Keratinocyte (primary cell): ENCODE results near the gene SLC26A8. TPM values are rescaled to one million over a fixed set of nuclear protein-coding genes. Genes with fewer than 3 reads are reported as not detected.

Source experiments
- DNase-seq: peaks from one replicate; pipeline ENCODE4 v3.0.0-alpha.2; 2011; ENCODE audit warnings: low read depth, missing footprints, low spot score
- FAIRE-seq: peaks from 2 replicates; lab custom pipeline; 2011; peaks lifted over from hg19 to GRCh38; lab: Jason Lieb, UNC
- H2AFZ ChIP-seq: 2 replicates; pipeline ENCODE4 v1.6.0; 2012; ENCODE audit warnings: low read length, control low read depth, inconsistent platforms; ENCODE audit not compliant: control insufficient read depth
- H3K27ac ChIP-seq: 2 replicates; pipeline ENCODE4 v1.5.1; 2011; ENCODE audit warnings: low read length; ENCODE audit not compliant: control insufficient read depth, insufficient read depth
- H3K27me3 ChIP-seq: 3 replicates; pipeline ENCODE4 v1.6.0; 2011; ENCODE audit warnings: low read length; ENCODE audit not compliant: control insufficient read depth, insufficient read depth; ENCODE audit errors: extremely low read depth
- H3K36me3 ChIP-seq, 2 experiments: 2 replicates in 1 of 2; 3 replicates in 1 of 2; pipeline ENCODE4 v1.5.1; 2011; ENCODE audit warnings: low read length in 2 of 2, mild to moderate bottlenecking in 1 of 2; ENCODE audit not compliant: control insufficient read depth in 2 of 2, insufficient read depth in 2 of 2; ENCODE audit errors: extremely low read depth in 1 of 2
- H3K4me1 ChIP-seq: 3 replicates; pipeline ENCODE4 v1.5.1; 2011; ENCODE audit warnings: low read length; ENCODE audit not compliant: control insufficient read depth, insufficient read depth; ENCODE audit errors: extremely low read depth
- H3K4me2 ChIP-seq: 3 replicates; pipeline ENCODE4 v1.6.0; 2011; ENCODE audit warnings: low read depth, low read length; ENCODE audit not compliant: control insufficient read depth, insufficient read depth; ENCODE audit errors: extremely low read depth
- H3K4me3 ChIP-seq, 3 experiments: fragments of 200-600 bp in 1 of 3; sonication (generic) in 1 of 3; 2 replicates in 2 of 3; 3 replicates in 1 of 3; pipeline ENCODE4 v1.5.1; 2011 to 2016; ENCODE audit warnings: low read length in 3 of 3, mild to moderate bottlenecking in 3 of 3, control low read depth in 2 of 3, inconsistent platforms in 1 of 3, low read depth in 1 of 3, mixed read lengths in 1 of 3, mixed run types in 1 of 3, moderate library complexity in 1 of 3; ENCODE audit not compliant: control insufficient read depth in 2 of 3, insufficient read depth in 2 of 3; ENCODE audit errors: extremely low read depth in 1 of 3
- H3K79me2 ChIP-seq: 2 replicates; pipeline ENCODE4 v1.6.0; 2012; ENCODE audit warnings: low read length; ENCODE audit not compliant: control insufficient read depth, insufficient read depth
- H3K9ac ChIP-seq: 3 replicates; pipeline ENCODE4 v1.6.0; 2011; ENCODE audit warnings: low read length; ENCODE audit not compliant: control insufficient read depth, insufficient read depth; ENCODE audit errors: extremely low read depth
- H3K9me1 ChIP-seq: 3 replicates; pipeline ENCODE4 v1.6.0; 2011; ENCODE audit warnings: low read length; ENCODE audit not compliant: control insufficient read depth, insufficient read depth; ENCODE audit errors: extremely low read depth
- H3K9me3 ChIP-seq: 2 replicates; pipeline ENCODE4 v1.5.1; 2012; ENCODE audit warnings: low read depth, low read length; ENCODE audit not compliant: control insufficient read depth
- H4K20me1 ChIP-seq: 3 replicates; pipeline ENCODE4 v1.6.0; 2011; ENCODE audit warnings: low read length; ENCODE audit not compliant: control insufficient read depth, insufficient read depth; ENCODE audit errors: extremely low read depth
- CTCF ChIP-seq, 3 experiments: IDR thresholded peaks in 1 of 3; conservative IDR thresholded peaks in 1 of 3; optimal IDR thresholded peaks in 1 of 3; 2 replicates in 2 of 3; 3 replicates in 1 of 3; pipeline versions ENCODE3 to v1.5.1; 2011; ENCODE audit warnings: low read length in 3 of 3, mild to moderate bottlenecking in 3 of 3, moderate library complexity in 2 of 3, control low read depth in 1 of 3, inconsistent platforms in 1 of 3; ENCODE audit not compliant: insufficient read depth in 2 of 3; ENCODE audit errors: extremely low read depth in 1 of 3
- EZH2 ChIP-seq: IDR thresholded peaks from one replicate; pipeline ENCODE4 v1.6.1; 2012; ENCODE audit warnings: inconsistent platforms, mild to moderate bottlenecking, low read length, moderate library complexity
- dilution Hi-C: fragments of 300-500 bp; cut with MboI; formaldehyde crosslinking; loops from one replicate; pipeline ENCODE4 v1.7.0; 2020; ENCODE audit warnings: low sequenced_read_pairs; ENCODE audit not compliant: extremely low pct_ligation_motif_present
- polyA plus RNA-seq, 5 experiments: library from polyadenylated mRNA; depleted of rRNA in 3 of 5; stranded (reverse) in 3 of 5; stranded (forward) in 1 of 5; unstranded in 1 of 5; fragments of >200 nt; gene quantifications; 1 replicate in 1 of 5; 2 replicates in 3 of 5; 3 replicates in 1 of 5; pipeline versions ENCODE4 v1.2.1 to v1.2.3, GENCODE V29; 2011 to 2012; ENCODE audit warnings: missing spikeins in 2 of 5, low read depth in 1 of 5, low replicate concordance in 1 of 5

Gene SLC26A8
- polyA plus RNA-seq, 1 donor (not counting 4 experiments of a cell fraction or from before 2014, with no cell fraction given), result 0.18 TPM

- no peak for TF ChIP-seq CTCF (optimal IDR thresholded peaks at IDR 0.05 in 1 of 3, IDR thresholded peaks at IDR 0.05 in 1 of 3, conservative IDR thresholded peaks at IDR 0.05 in 1 of 3; ENCODE audit: extremely low read depth in 1 of 3, insufficient read depth in 2 of 3, low read length in 3 of 3)
- TF ChIP-seq EZH2, result no peak
- no peak overlapping the region for H3K4me3 ChIP-seq
- H3K27ac ChIP-seq, result no peak overlapping the region
- no peak overlapping the region for H2AFZ ChIP-seq
- peaks cover 75% of the 10 kb centered on the region for H3K79me2 ChIP-seq
- H3K4me1 ChIP-seq, result peaks cover 13% of the 10 kb centered on the region
- H3K27me3 ChIP-seq, result no peaks in the 10 kb centered on the region
- H3K36me3 ChIP-seq, result peaks cover 1 to 3% of the 10 kb centered on the region in 2 experiments
- no peaks in the 10 kb centered on the region for H3K9me1 ChIP-seq
- H3K9me3 ChIP-seq, result no peaks in the 10 kb centered on the region
- no peaks in the 10 kb centered on the region for H4K20me1 ChIP-seq
- dilution Hi-C loops, result no loop called here
- FAIRE-seq (no peak), DNase-seq (no peak)
- H3K9ac ChIP-seq, result no peak overlapping the region
- no peak overlapping the region for H3K4me2 ChIP-seq
These were observed 27.7 kb upstream of the SLC26A8 start for GRCh38 chr6:36052097-36052496.

GRCh38 chr6:36050947-36051710 is 26.7 kb upstream of the SLC26A8 start:
- Histone ChIP-seq H4K20me1 (no peaks in the 10 kb centered on the region), H2AFZ (no peak overlapping the region), H3K27me3 (no peaks in the 10 kb centered on the region), H3K9me1 (no peaks in the 10 kb centered on the region), H3K9me3 (no peaks in the 10 kb centered on the region), H3K9ac (no peak overlapping the region), H3K27ac (no peak overlapping the region), H3K79me2 (peaks cover 76% of the 10 kb centered on the region), H3K36me3 (peaks cover 1 to 3% of the 10 kb centered on the region in 2 experiments), H3K4me3 (no peak overlapping the region), H3K4me2 (peak overlapping the region; percentile 49), H3K4me1 (peaks cover 13% of the 10 kb centered on the region)
- dilution Hi-C loops, result no loop called here
- FAIRE-seq, result no peak
- no peak for TF ChIP-seq EZH2
- no peak for TF ChIP-seq CTCF (optimal IDR thresholded peaks at IDR 0.05 in 1 of 3, IDR thresholded peaks at IDR 0.05 in 1 of 3, conservative IDR thresholded peaks at IDR 0.05 in 1 of 3; ENCODE audit: extremely low read depth in 1 of 3, insufficient read depth in 2 of 3, low read length in 3 of 3)
- DNase-seq, result no peak
